HL-60 (cell line): ENCODE data around the gene ROR2.
A peak's percentile ranks its signal among the peaks of the same experiment; 100 is the strongest.

Experiments
- DNase-seq, 2 experiments: peaks; one replicate each; pipeline ENCODE4 v3.0.0-alpha.2; 2010 to 2020; ENCODE audit warnings: low read depth in 1 of 2, low spot score in 1 of 2
- H3K27ac ChIP-seq: fragments of 250-450 bp; sonication (Bioruptor Pico); replicated peaks from 2 replicates; pipeline ENCODE4 v1.5.1; 2020; ENCODE audit warnings: mild to moderate bottlenecking, moderate library complexity
- H3K27me3 ChIP-seq: fragments of 250-450 bp; sonication (Bioruptor Pico); 2 replicates; pipeline ENCODE4 v1.5.1; 2021; ENCODE audit warnings: mild to moderate bottlenecking, moderate library complexity; ENCODE audit not compliant: insufficient read depth, poor library complexity, severe bottlenecking
- H3K4me3 ChIP-seq: replicated peaks from 2 replicates; pipeline ENCODE4 v1.5.1; 2011; ENCODE audit warnings: mild to moderate bottlenecking, control low read depth, low read length; ENCODE audit not compliant: insufficient read depth
- CTCF ChIP-seq: IDR thresholded peaks from one replicate; pipeline ENCODE4 v1.5.1; 2011; ENCODE audit warnings: low read length, control low read depth, inconsistent platforms; ENCODE audit not compliant: insufficient read depth
- GABPA ChIP-seq: IDR thresholded peaks from 2 replicates; pipeline ENCODE4 v1.6.1; 2012; ENCODE audit warnings: low read depth
- POLR2AphosphoS5 ChIP-seq: IDR thresholded peaks from 2 replicates; pipeline ENCODE4 v1.6.1; 2012; ENCODE audit warnings: low read depth
- REST ChIP-seq: IDR thresholded peaks from 2 replicates; pipeline ENCODE4 v1.6.1; 2012; ENCODE audit warnings: low read depth; ENCODE audit not compliant: insufficient replicate concordance
- SPI1 ChIP-seq: IDR thresholded peaks from 2 replicates; pipeline ENCODE4 v1.6.1; 2012; ENCODE audit warnings: low read depth, mild to moderate bottlenecking, borderline replicate concordance

ROR2 gene

GRCh38 chr9:91898451-91899218, 51.4 kb downstream of the ROR2 start:
- Histone ChIP-seq H3K27me3 (no peaks in the 10 kb centered on the region), H3K4me3 (no peak overlapping the region), H3K27ac (peak overlapping the region; percentile 60)
- DNase-seq, result peak; percentile 82 to 92
- TF ChIP-seq SPI1 (peak; percentile 63; the same call in 1 of the 2 replicates), POLR2AphosphoS5 (peak; percentile 95), REST (peak; percentile 38), GABPA (peak; percentile 75), CTCF (no peak)

- Histone ChIP-seq H3K27me3 (no peaks in the 10 kb centered on the region), H3K4me3 (no peak overlapping the region), H3K27ac (no peak overlapping the region)
- TF ChIP-seq POLR2AphosphoS5, result no peak
- no peak for DNase-seq
Observed at GRCh38 chr9:91897201-91897600, 52.8 kb downstream of the ROR2 start.

GRCh38 chr9:91896513-91897121, 53.4 kb downstream of the ROR2 start:
- TF ChIP-seq SPI1 (no peak), GABPA (no peak), POLR2AphosphoS5 (no peak), REST (no peak), CTCF (no peak)
- DNase-seq, result no peak
- no peaks in the 10 kb centered on the region for H3K27me3 ChIP-seq
- no peak overlapping the region for H3K27ac ChIP-seq
- H3K4me3 ChIP-seq, result no peak overlapping the region

GRCh38 chr9:91896097-91896496, 53.9 kb downstream of the ROR2 start:
- DNase-seq, result no peak
- no peak overlapping the region for H3K27ac ChIP-seq
- no peaks in the 10 kb centered on the region for H3K27me3 ChIP-seq
- TF ChIP-seq GABPA, result no peak
- TF ChIP-seq SPI1, result no peak
- H3K4me3 ChIP-seq, result no peak overlapping the region
